ENCODE measurements around the gene SRCAP. TPM values are rescaled to one million over a fixed set of nuclear protein-coding genes. Genes with fewer than 3 reads are reported as not detected.

The SRCAP gene
- total RNA-seq, 1 donor from 2014 or later: 60.1 TPM

- H3K4me3 Mint-ChIP-seq (ENCODE audit: unreplicated experiment): no peak overlapping the region
- H3K9me3 Mint-ChIP-seq (ENCODE audit: unreplicated experiment): peaks cover 12% of the 10 kb centered on the region
- peaks cover 16% of the 10 kb centered on the region for H3K4me1 Mint-ChIP-seq (ENCODE audit: low read depth, unreplicated experiment)
- DNase-seq: no peak
- H3K36me3 Mint-ChIP-seq (ENCODE audit: unreplicated experiment): no peaks in the 10 kb centered on the region
- peaks cover 17% of the 10 kb centered on the region for H3K27me3 Mint-ChIP-seq (ENCODE audit: unreplicated experiment)
- no peak for TF ChIP-seq CTCF (IDR thresholded peaks at IDR 0.05; ENCODE audit: partially characterized antibody, unreplicated experiment)
- H3K27ac Mint-ChIP-seq (ENCODE audit: unreplicated experiment): no peak overlapping the region
Observed at GRCh38 chr16:30780549-30780948, 81.6 kb downstream of the SRCAP start.

- Mint-ChIP-seq H3K27ac (ENCODE audit: unreplicated experiment) (no peak overlapping the region), H3K4me3 (ENCODE audit: unreplicated experiment) (no peak overlapping the region), H3K4me1 (ENCODE audit: low read depth, unreplicated experiment) (peaks cover 18% of the 10 kb centered on the region), H3K36me3 (ENCODE audit: unreplicated experiment) (no peaks in the 10 kb centered on the region), H3K9me3 (ENCODE audit: unreplicated experiment) (peaks cover 10% of the 10 kb centered on the region), H3K27me3 (ENCODE audit: unreplicated experiment) (peaks cover 8% of the 10 kb centered on the region)
- TF ChIP-seq CTCF (IDR thresholded peaks at IDR 0.05; ENCODE audit: partially characterized antibody, unreplicated experiment): no peak
- DNase-seq: no peak
Observed at GRCh38 chr16:30782486-30783279, 83.7 kb downstream of the SRCAP start.

GRCh38 chr16:30783280-30784109, 84.5 kb downstream of the SRCAP start:
- no peak for DNase-seq
- H3K9me3 Mint-ChIP-seq (ENCODE audit: unreplicated experiment): peaks cover 10% of the 10 kb centered on the region
- H3K4me3 Mint-ChIP-seq (ENCODE audit: unreplicated experiment): no peak overlapping the region
- peaks cover 5% of the 10 kb centered on the region for H3K27me3 Mint-ChIP-seq (ENCODE audit: unreplicated experiment)
- no peak overlapping the region for H3K27ac Mint-ChIP-seq (ENCODE audit: unreplicated experiment)
- H3K36me3 Mint-ChIP-seq (ENCODE audit: unreplicated experiment): no peaks in the 10 kb centered on the region
- peaks cover 19% of the 10 kb centered on the region for H3K4me1 Mint-ChIP-seq (ENCODE audit: low read depth, unreplicated experiment)
- no peak for TF ChIP-seq CTCF (IDR thresholded peaks at IDR 0.05; ENCODE audit: partially characterized antibody, unreplicated experiment)

- TF ChIP-seq CTCF (IDR thresholded peaks at IDR 0.05; ENCODE audit: partially characterized antibody, unreplicated experiment): no peak
- Mint-ChIP-seq H3K36me3 (ENCODE audit: unreplicated experiment) (no peaks in the 10 kb centered on the region), H3K4me3 (ENCODE audit: unreplicated experiment) (no peak overlapping the region), H3K27ac (ENCODE audit: unreplicated experiment) (no peak overlapping the region), H3K4me1 (ENCODE audit: low read depth, unreplicated experiment) (peaks cover 14% of the 10 kb centered on the region), H3K27me3 (ENCODE audit: unreplicated experiment) (peaks cover 5% of the 10 kb centered on the region), H3K9me3 (ENCODE audit: unreplicated experiment) (peaks cover 7% of the 10 kb centered on the region)
- no peak for DNase-seq
Observed at GRCh38 chr16:30784215-30784614, 85.2 kb downstream of the SRCAP start.
